K562 (cell line): ENCODE data around the gene FTSJ3. TPM values are rescaled to one million over a fixed set of nuclear protein-coding genes. Genes with fewer than 3 reads are reported as not detected.
A peak's percentile ranks its signal among the peaks of the same experiment; 100 is the strongest.

Experiments
- E2F6 ChIP-seq, 2 experiments: IDR thresholded peaks; 2 replicates each; pipeline ENCODE4 v1.6.1; 2011; ENCODE audit warnings: borderline replicate concordance in 1 of 2, control low read depth in 1 of 2, low read depth in 1 of 2, low read length in 1 of 2, mild to moderate bottlenecking in 1 of 2, mixed read lengths in 1 of 2, moderate library complexity in 1 of 2; ENCODE audit not compliant: insufficient read depth in 1 of 2, insufficient read length in 1 of 2, poor library complexity in 1 of 2, severe bottlenecking in 1 of 2; ENCODE audit errors: extremely low read depth in 1 of 2
- GABPA ChIP-seq: fragments of 200-800 bp; sonication (Bioruptor generic); conservative IDR thresholded peaks from 2 replicates; pipeline ENCODE4 v1.6.1; 2016; ENCODE audit warnings: low read depth, missing genetic modification characterization, missing compliant biosample characterization
- KLF10 ChIP-seq: fragments of 250-450 bp; sonication (Bioruptor Pico); IDR thresholded peaks from 2 replicates; pipeline ENCODE4 v1.6.1; 2021; ENCODE audit warnings: matching md5 sums
- RAD21 ChIP-seq, 2 experiments: fragments of 250-450 bp in 1 of 2; fragments of 450-650 bp in 1 of 2; sonication (Bioruptor Pico) in 1 of 2; formaldehyde crosslinking in 1 of 2; IDR thresholded peaks in 1 of 2; conservative IDR thresholded peaks in 1 of 2; 2 replicates each; pipeline versions ENCODE4 v1.4.0 to v1.8.0; 2020 to 2022; ENCODE audit warnings: mild to moderate bottlenecking in 2 of 2, moderate library complexity in 1 of 2
- RCOR1 ChIP-seq, 2 experiments: IDR thresholded peaks; 2 replicates each; pipeline ENCODE4 v1.6.1; 2012; ENCODE audit warnings: low read depth in 2 of 2, low read length in 2 of 2, borderline replicate concordance in 1 of 2, improper control_type of control experiment in 1 of 2
- SMAD3 ChIP-seq: fragments of 450-650 bp; formaldehyde crosslinking; conservative IDR thresholded peaks from 2 replicates; pipeline ENCODE4 v1.4.0; 2020; ENCODE audit warnings: mild to moderate bottlenecking
- ZFP1 ChIP-seq: fragments of 450-650 bp; formaldehyde crosslinking; IDR thresholded peaks from 2 replicates; pipeline ENCODE4 v1.4.0; 2020; ENCODE audit warnings: mild to moderate bottlenecking, mixed read lengths
- ZNF436 ChIP-seq: fragments of 250-450, 450-650 bp; sonication (Bioruptor Pico); formaldehyde crosslinking; IDR thresholded peaks from 2 replicates; pipeline ENCODE4 v1.7.0; 2020; ENCODE audit warnings: mild to moderate bottlenecking
- polyA plus RNA-seq, 8 experiments: library from polyadenylated mRNA; depleted of rRNA in 4 of 8; stranded (reverse) in 5 of 8; unstranded in 3 of 8; fragments of >200 nt; fragmentation: Nextera tagmentation in 2 of 8; fragmentation: Illumina TruSeq in 1 of 8; extraction: Ambion mirVana in 2 of 8; extraction: Trizol in 1 of 8; gene quantifications; 2 replicates each; pipeline versions ENCODE4 v1.2.1 to v1.2.3, GENCODE V29; 2011 to 2014; ENCODE audit warnings: inconsistent platforms in 1 of 8, missing spikeins in 1 of 8
- total RNA-seq, 7 experiments: library from RNA; depleted of rRNA in 6 of 7; stranded (reverse); fragments of >200 nt in 6 of 7; fragmentation: Illumina TruSeq in 2 of 7; extraction: Trizol in 2 of 7; gene quantifications; 2 replicates each; pipeline versions ENCODE4 v1.2.1 to v1.2.3, GENCODE V29; 2011 to 2021; ENCODE audit warnings: low replicate concordance in 1 of 7
- TF ChIP-seq, protein P1 (sequence below), 2 experiments: fragments of 450-650 bp; formaldehyde crosslinking in 1 of 2; IDR thresholded peaks; 2 replicates each; pipeline versions ENCODE4 v1.4.0 to v1.6.1; 2014 to 2020; ENCODE audit warnings: mild to moderate bottlenecking in 2 of 2, borderline replicate concordance in 1 of 2, low read depth in 1 of 2
- TF ChIP-seq, protein P2 (sequence below): sonication (generic); formaldehyde crosslinking; IDR thresholded peaks from 2 replicates; pipeline ENCODE4 v1.8.1; 2023; ENCODE audit warnings: mild to moderate bottlenecking, missing genetic modification reagents, moderate library complexity

The FTSJ3 gene
- total and polyA plus RNA-seq, 9 of the 15 experiments (the other 6 are each of a cell fraction or from before 2014, with no cell fraction given), result 18.0 to 65.6 (median 52.4) TPM

- TF ChIP-seq, protein P1, sequence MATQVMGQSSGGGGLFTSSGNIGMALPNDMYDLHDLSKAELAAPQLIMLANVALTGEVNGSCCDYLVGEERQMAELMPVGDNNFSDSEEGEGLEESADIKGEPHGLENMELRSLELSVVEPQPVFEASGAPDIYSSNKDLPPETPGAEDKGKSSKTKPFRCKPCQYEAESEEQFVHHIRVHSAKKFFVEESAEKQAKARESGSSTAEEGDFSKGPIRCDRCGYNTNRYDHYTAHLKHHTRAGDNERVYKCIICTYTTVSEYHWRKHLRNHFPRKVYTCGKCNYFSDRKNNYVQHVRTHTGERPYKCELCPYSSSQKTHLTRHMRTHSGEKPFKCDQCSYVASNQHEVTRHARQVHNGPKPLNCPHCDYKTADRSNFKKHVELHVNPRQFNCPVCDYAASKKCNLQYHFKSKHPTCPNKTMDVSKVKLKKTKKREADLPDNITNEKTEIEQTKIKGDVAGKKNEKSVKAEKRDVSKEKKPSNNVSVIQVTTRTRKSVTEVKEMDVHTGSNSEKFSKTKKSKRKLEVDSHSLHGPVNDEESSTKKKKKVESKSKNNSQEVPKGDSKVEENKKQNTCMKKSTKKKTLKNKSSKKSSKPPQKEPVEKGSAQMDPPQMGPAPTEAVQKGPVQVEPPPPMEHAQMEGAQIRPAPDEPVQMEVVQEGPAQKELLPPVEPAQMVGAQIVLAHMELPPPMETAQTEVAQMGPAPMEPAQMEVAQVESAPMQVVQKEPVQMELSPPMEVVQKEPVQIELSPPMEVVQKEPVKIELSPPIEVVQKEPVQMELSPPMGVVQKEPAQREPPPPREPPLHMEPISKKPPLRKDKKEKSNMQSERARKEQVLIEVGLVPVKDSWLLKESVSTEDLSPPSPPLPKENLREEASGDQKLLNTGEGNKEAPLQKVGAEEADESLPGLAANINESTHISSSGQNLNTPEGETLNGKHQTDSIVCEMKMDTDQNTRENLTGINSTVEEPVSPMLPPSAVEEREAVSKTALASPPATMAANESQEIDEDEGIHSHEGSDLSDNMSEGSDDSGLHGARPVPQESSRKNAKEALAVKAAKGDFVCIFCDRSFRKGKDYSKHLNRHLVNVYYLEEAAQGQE (IDR thresholded peaks at IDR 0.05; ENCODE audit: borderline replicate concordance), result no peak
- TF ChIP-seq, protein P1 (CRISPR knock-in tag; IDR thresholded peaks at IDR 0.05; ENCODE audit: low read depth), result peak; percentile 80; the same call in 1 of the 2 replicates
- TF ChIP-seq GABPA (peak; percentile 99), SMAD3 (CRISPR knock-in tag) (0 out of 2 replicates have a peak, but pooled peaks have one; percentile 60), RCOR1 (IDR thresholded peaks at IDR 0.05; ENCODE audit: borderline replicate concordance in 1 of 2, low read depth in 2 of 2, low read length in 2 of 2) (peak in 1 of 2 experiments; percentile 6; a peak in 1 of 4 replicates), RAD21 (CRISPR knock-in tag; conservative IDR thresholded peaks at IDR 0.05 in 1 of 2, IDR thresholded peaks at IDR 0.05 in 1 of 2) (no peak), KLF10 (CRISPR knock-in tag) (no peak), E2F6 (IDR thresholded peaks at IDR 0.05; ENCODE audit: borderline replicate concordance in 1 of 2, extremely low read depth in 1 of 2, insufficient read depth in 1 of 2, insufficient read length in 1 of 2, low read depth in 1 of 2, low read length in 1 of 2, poor library complexity in 1 of 2, severe bottlenecking in 1 of 2) (peak; percentile 41 to 53), ZFP1 (CRISPR knock-in tag) (0 out of 2 replicates have a peak, but pooled peaks have one; percentile 8), ZNF436 (CRISPR knock-in tag) (no peak)
- TF ChIP-seq, protein P2, sequence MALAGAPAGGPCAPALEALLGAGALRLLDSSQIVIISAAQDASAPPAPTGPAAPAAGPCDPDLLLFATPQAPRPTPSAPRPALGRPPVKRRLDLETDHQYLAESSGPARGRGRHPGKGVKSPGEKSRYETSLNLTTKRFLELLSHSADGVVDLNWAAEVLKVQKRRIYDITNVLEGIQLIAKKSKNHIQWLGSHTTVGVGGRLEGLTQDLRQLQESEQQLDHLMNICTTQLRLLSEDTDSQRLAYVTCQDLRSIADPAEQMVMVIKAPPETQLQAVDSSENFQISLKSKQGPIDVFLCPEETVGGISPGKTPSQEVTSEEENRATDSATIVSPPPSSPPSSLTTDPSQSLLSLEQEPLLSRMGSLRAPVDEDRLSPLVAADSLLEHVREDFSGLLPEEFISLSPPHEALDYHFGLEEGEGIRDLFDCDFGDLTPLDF (CRISPR knock-in tag), result 0 out of 2 replicates have a peak, but pooled peaks have one; percentile 89
Observed at GRCh38 chr17:63773272-63774140, 54.0 kb downstream of the FTSJ3 start, which contains the start of gene CCDC47 (continued).
